SKM-1 treated with dmso at 0.1 percent for 144 hours (cell line): Measurements from ENCODE around the gene SLC38A10.
A peak's percentile ranks its signal among the peaks of the same experiment; 100 is the strongest.

ENCODE experiments used
- DNase-seq: peaks from one replicate; lab custom pipeline; 2025; ENCODE audit not compliant: unreplicated experiment; lab: John Stamatoyannopoulos, UW

The SLC38A10 gene

GRCh38 chr17:81331527-81332043, 36.5 kb upstream of the SLC38A10 start:
- no peak for DNase-seq

GRCh38 chr17:81330884-81331245, 35.8 kb upstream of the SLC38A10 start:
- DNase-seq, result no peak

- DNase-seq, result peak; percentile 21
Observed at GRCh38 chr17:81329927-81330883, 35.1 kb upstream of the SLC38A10 start.

- DNase-seq, result peak; percentile 52
Observed at GRCh38 chr17:81328978-81329926, 34.1 kb upstream of the SLC38A10 start.

- no peak for DNase-seq
Observed at GRCh38 chr17:81328489-81328888, 33.4 kb upstream of the SLC38A10 start.

GRCh38 chr17:81325714-81326358, 30.7 kb upstream of the SLC38A10 start:
- DNase-seq, result no peak

GRCh38 chr17:81324851-81325713, 30.0 kb upstream of the SLC38A10 start:
- no peak for DNase-seq

- no peak for DNase-seq
Observed at GRCh38 chr17:81324177-81324850, 29.2 kb upstream of the SLC38A10 start.

- peak; percentile 58 for DNase-seq
Observed at GRCh38 chr17:81323411-81323868, 28.3 kb upstream of the SLC38A10 start.

- DNase-seq, result no peak
Observed at GRCh38 chr17:81323083-81323369, 27.9 kb upstream of the SLC38A10 start.

- no peak for DNase-seq
Observed at GRCh38 chr17:81322271-81323082, 27.4 kb upstream of the SLC38A10 start.

- DNase-seq, result no peak
Observed at GRCh38 chr17:81317961-81318605, 23.0 kb upstream of the SLC38A10 start.

- no peak for DNase-seq
Observed at GRCh38 chr17:81317530-81317821, 22.4 kb upstream of the SLC38A10 start.

GRCh38 chr17:81315885-81316391, 20.8 kb upstream of the SLC38A10 start:
- DNase-seq, result no peak

GRCh38 chr17:81315129-81315884, 20.2 kb upstream of the SLC38A10 start:
- DNase-seq, result no peak

- no peak for DNase-seq
Observed at GRCh38 chr17:81314398-81315081, 19.4 kb upstream of the SLC38A10 start.
